Keratinocyte (primary cell): ENCODE data around the gene A4GNT. TPM values are rescaled to one million over a fixed set of nuclear protein-coding genes. Genes with fewer than 3 reads are reported as not detected.
"Not testable (repeated sequence)": the region's sequence is repeated elsewhere in the genome, so short reads cannot be mapped to it uniquely, and the experiment has no call there.

Experiments used
- DNase-seq: peaks from one replicate; pipeline ENCODE4 v3.0.0-alpha.2; 2011; ENCODE audit warnings: low read depth, missing footprints, low spot score
- FAIRE-seq: peaks from 2 replicates; lab custom pipeline; 2011; peaks lifted over from hg19 to GRCh38; lab: Jason Lieb, UNC
- H2AFZ ChIP-seq: 2 replicates; pipeline ENCODE4 v1.6.0; 2012; ENCODE audit warnings: low read length, control low read depth, inconsistent platforms; ENCODE audit not compliant: control insufficient read depth
- H3K27ac ChIP-seq: 2 replicates; pipeline ENCODE4 v1.5.1; 2011; ENCODE audit warnings: low read length; ENCODE audit not compliant: control insufficient read depth, insufficient read depth
- H3K27me3 ChIP-seq: 3 replicates; pipeline ENCODE4 v1.6.0; 2011; ENCODE audit warnings: low read length; ENCODE audit not compliant: control insufficient read depth, insufficient read depth; ENCODE audit errors: extremely low read depth
- H3K36me3 ChIP-seq, 2 experiments: 2 replicates in 1 of 2; 3 replicates in 1 of 2; pipeline ENCODE4 v1.5.1; 2011; ENCODE audit warnings: low read length in 2 of 2, mild to moderate bottlenecking in 1 of 2; ENCODE audit not compliant: control insufficient read depth in 2 of 2, insufficient read depth in 2 of 2; ENCODE audit errors: extremely low read depth in 1 of 2
- H3K4me1 ChIP-seq: 3 replicates; pipeline ENCODE4 v1.5.1; 2011; ENCODE audit warnings: low read length; ENCODE audit not compliant: control insufficient read depth, insufficient read depth; ENCODE audit errors: extremely low read depth
- H3K4me2 ChIP-seq: 3 replicates; pipeline ENCODE4 v1.6.0; 2011; ENCODE audit warnings: low read depth, low read length; ENCODE audit not compliant: control insufficient read depth, insufficient read depth; ENCODE audit errors: extremely low read depth
- H3K4me3 ChIP-seq, 3 experiments: fragments of 200-600 bp in 1 of 3; sonication (generic) in 1 of 3; 2 replicates in 2 of 3; 3 replicates in 1 of 3; pipeline ENCODE4 v1.5.1; 2011 to 2016; ENCODE audit warnings: low read length in 3 of 3, mild to moderate bottlenecking in 3 of 3, control low read depth in 2 of 3, inconsistent platforms in 1 of 3, low read depth in 1 of 3, mixed read lengths in 1 of 3, mixed run types in 1 of 3, moderate library complexity in 1 of 3; ENCODE audit not compliant: control insufficient read depth in 2 of 3, insufficient read depth in 2 of 3; ENCODE audit errors: extremely low read depth in 1 of 3
- H3K79me2 ChIP-seq: 2 replicates; pipeline ENCODE4 v1.6.0; 2012; ENCODE audit warnings: low read length; ENCODE audit not compliant: control insufficient read depth, insufficient read depth
- H3K9ac ChIP-seq: 3 replicates; pipeline ENCODE4 v1.6.0; 2011; ENCODE audit warnings: low read length; ENCODE audit not compliant: control insufficient read depth, insufficient read depth; ENCODE audit errors: extremely low read depth
- H3K9me1 ChIP-seq: 3 replicates; pipeline ENCODE4 v1.6.0; 2011; ENCODE audit warnings: low read length; ENCODE audit not compliant: control insufficient read depth, insufficient read depth; ENCODE audit errors: extremely low read depth
- H3K9me3 ChIP-seq: 2 replicates; pipeline ENCODE4 v1.5.1; 2012; ENCODE audit warnings: low read depth, low read length; ENCODE audit not compliant: control insufficient read depth
- H4K20me1 ChIP-seq: 3 replicates; pipeline ENCODE4 v1.6.0; 2011; ENCODE audit warnings: low read length; ENCODE audit not compliant: control insufficient read depth, insufficient read depth; ENCODE audit errors: extremely low read depth
- CTCF ChIP-seq, 3 experiments: IDR thresholded peaks in 1 of 3; conservative IDR thresholded peaks in 1 of 3; optimal IDR thresholded peaks in 1 of 3; 2 replicates in 2 of 3; 3 replicates in 1 of 3; pipeline versions ENCODE3 to v1.5.1; 2011; ENCODE audit warnings: low read length in 3 of 3, mild to moderate bottlenecking in 3 of 3, moderate library complexity in 2 of 3, control low read depth in 1 of 3, inconsistent platforms in 1 of 3; ENCODE audit not compliant: insufficient read depth in 2 of 3; ENCODE audit errors: extremely low read depth in 1 of 3
- EZH2 ChIP-seq: IDR thresholded peaks from one replicate; pipeline ENCODE4 v1.6.1; 2012; ENCODE audit warnings: inconsistent platforms, mild to moderate bottlenecking, low read length, moderate library complexity
- dilution Hi-C: fragments of 300-500 bp; cut with MboI; formaldehyde crosslinking; loops from one replicate; pipeline ENCODE4 v1.7.0; 2020; ENCODE audit warnings: low sequenced_read_pairs; ENCODE audit not compliant: extremely low pct_ligation_motif_present
- polyA plus RNA-seq, 5 experiments: library from polyadenylated mRNA; depleted of rRNA in 3 of 5; stranded (reverse) in 3 of 5; stranded (forward) in 1 of 5; unstranded in 1 of 5; fragments of >200 nt; gene quantifications; 1 replicate in 1 of 5; 2 replicates in 3 of 5; 3 replicates in 1 of 5; pipeline versions ENCODE4 v1.2.1 to v1.2.3, GENCODE V29; 2011 to 2012; ENCODE audit warnings: missing spikeins in 2 of 5, low read depth in 1 of 5, low replicate concordance in 1 of 5

A4GNT gene
- polyA plus RNA-seq, 1 donor (not counting 4 experiments of a cell fraction or from before 2014, with no cell fraction given) = not detected

GRCh38 chr3:138148503-138148902, 16.3 kb upstream of the A4GNT start:
- dilution Hi-C loops = no loop called here
- FAIRE-seq = no peak

GRCh38 chr3:138142181-138142580, 10.0 kb upstream of the A4GNT start:
- H3K4me3 ChIP-seq, H3K27me3 ChIP-seq, H3K9me1 ChIP-seq, DNase-seq, dilution Hi-C loops, FAIRE-seq, H4K20me1 ChIP-seq, H2AFZ ChIP-seq, H3K4me2 ChIP-seq, H3K36me3 ChIP-seq, H3K4me1 ChIP-seq, H3K27ac ChIP-seq, H3K79me2 ChIP-seq, H3K9me3 ChIP-seq, H3K9ac ChIP-seq: not testable (repeated sequence)

More at GRCh38 chr3:138148503-138148902, 16.3 kb upstream of the A4GNT start:
- Histone ChIP-seq H3K36me3 (no peaks in the 10 kb centered on the region), H3K79me2 (no peaks in the 10 kb centered on the region), H3K9me3 (no peaks in the 10 kb centered on the region), H2AFZ (no peak overlapping the region), H3K4me3 (no peak overlapping the region), H3K9ac (no peak overlapping the region), H3K4me2 (no peak overlapping the region), H3K27ac (no peak overlapping the region), H3K27me3 (no peaks in the 10 kb centered on the region), H3K4me1 (no peaks in the 10 kb centered on the region), H4K20me1 (no peaks in the 10 kb centered on the region), H3K9me1 (no peaks in the 10 kb centered on the region)
- no peak for TF ChIP-seq EZH2
- TF ChIP-seq CTCF (optimal IDR thresholded peaks at IDR 0.05 in 1 of 3, IDR thresholded peaks at IDR 0.05 in 1 of 3, conservative IDR thresholded peaks at IDR 0.05 in 1 of 3; ENCODE audit: extremely low read depth in 1 of 3, insufficient read depth in 2 of 3, low read length in 3 of 3) = no peak
- DNase-seq = no peak

- Histone ChIP-seq H3K4me2 (no peak overlapping the region), H3K36me3 (no peaks in the 10 kb centered on the region), H3K9me1 (no peaks in the 10 kb centered on the region), H3K27ac (no peak overlapping the region), H3K9ac (no peak overlapping the region), H3K27me3 (no peaks in the 10 kb centered on the region), H3K79me2 (no peaks in the 10 kb centered on the region), H2AFZ (no peak overlapping the region), H3K4me1 (no peaks in the 10 kb centered on the region), H4K20me1 (no peaks in the 10 kb centered on the region), H3K4me3 (no peak overlapping the region), H3K9me3 (no peaks in the 10 kb centered on the region)
- FAIRE-seq (no peak), DNase-seq (no peak)
- TF ChIP-seq EZH2 (no peak), CTCF (optimal IDR thresholded peaks at IDR 0.05 in 1 of 3, IDR thresholded peaks at IDR 0.05 in 1 of 3, conservative IDR thresholded peaks at IDR 0.05 in 1 of 3; ENCODE audit: extremely low read depth in 1 of 3, insufficient read depth in 2 of 3, low read length in 3 of 3) (no peak)
- dilution Hi-C loops = no loop called here
Measured at GRCh38 chr3:138140940-138141339, 8.8 kb upstream of the A4GNT start.
